Stromal cell of bone marrow (primary cell): ENCODE measurements around the gene VAC14.

Source experiments
- DNase-seq: peaks from one replicate; pipeline ENCODE4 v3.0.0-alpha.2; 2012; ENCODE audit warnings: low read depth

VAC14 gene

DNA sequence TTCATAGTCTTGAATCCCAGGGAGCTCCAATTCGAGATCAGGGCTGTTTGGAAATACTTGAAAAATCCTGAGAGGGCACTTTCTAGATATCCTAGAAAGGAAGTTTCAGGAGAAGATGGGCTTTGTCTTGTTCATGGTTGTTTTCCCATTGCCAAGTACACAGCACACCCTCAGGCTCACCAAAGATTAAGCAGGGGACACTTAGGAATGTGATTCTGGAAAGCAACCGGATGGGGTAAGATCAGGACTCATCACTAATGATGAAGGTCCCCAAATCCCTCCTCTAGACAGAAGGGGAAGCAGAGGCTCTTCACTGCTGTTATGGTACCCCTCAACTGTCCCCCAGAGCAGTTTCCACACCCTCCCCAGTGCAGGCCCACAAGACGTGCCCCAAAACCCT lies 40.7 kb downstream of the VAC14 start:
- no peak for DNase-seq

DNA sequence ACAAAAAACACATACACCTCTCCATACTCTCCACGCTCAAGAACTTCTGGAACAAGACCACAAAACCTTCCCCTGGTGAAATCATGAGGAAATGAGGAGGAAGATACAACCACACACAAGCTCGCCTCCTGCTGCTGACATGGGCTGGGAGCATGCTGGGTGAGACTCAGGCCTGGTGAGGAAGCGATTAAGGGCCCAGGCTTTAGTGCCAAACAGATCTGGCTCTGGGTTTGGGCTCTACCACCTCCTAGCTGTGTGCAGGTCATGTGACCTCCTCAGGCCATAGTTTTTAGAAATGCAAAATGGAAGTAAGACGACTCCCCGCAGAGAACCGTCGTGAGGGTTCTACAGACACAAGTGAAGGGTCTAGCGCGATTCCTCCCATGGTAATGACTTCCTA lies 41.3 kb downstream of the VAC14 start:
- no peak for DNase-seq

DNA sequence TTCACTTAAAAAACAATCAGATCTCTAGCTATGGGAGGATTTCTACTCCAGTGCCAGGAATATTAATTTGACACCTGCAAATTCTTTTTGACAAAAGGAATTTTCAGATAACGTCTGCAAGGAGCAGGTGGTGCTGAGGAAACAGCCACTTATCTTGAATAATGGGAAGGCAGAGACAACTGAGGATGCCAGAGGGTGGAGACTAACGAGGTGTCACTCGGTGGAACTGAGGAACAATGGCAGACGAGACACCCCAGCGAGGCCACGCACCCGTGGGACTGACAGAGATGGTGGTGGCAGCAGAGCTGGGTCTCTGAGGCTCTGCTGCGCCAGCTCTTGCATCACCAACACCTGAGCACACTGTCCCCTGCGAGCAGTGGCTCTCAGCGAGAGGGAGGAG lies 42.2 kb downstream of the VAC14 start:
- no peak for DNase-seq

DNA sequence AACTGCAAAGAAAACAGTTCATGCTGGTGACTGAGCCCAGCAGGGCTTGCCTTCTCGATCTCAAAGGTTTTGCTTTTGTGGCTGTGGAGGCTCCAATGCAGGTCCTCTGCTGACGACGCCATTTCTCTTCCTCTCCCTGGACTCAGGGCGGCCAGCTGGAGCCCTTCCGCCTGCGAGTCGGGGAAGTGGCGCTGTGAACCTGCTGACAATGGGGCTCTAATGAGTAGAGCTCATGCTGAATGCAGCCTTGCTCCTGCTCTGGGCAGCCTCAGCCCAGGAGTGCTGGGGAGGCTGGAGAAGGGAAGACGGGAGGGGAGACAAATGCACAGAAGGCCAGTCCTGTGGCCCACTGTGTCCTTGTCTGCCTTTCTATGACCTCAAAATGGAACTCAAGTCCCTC lies 43.8 kb downstream of the VAC14 start:
- DNase-seq = no peak

DNA sequence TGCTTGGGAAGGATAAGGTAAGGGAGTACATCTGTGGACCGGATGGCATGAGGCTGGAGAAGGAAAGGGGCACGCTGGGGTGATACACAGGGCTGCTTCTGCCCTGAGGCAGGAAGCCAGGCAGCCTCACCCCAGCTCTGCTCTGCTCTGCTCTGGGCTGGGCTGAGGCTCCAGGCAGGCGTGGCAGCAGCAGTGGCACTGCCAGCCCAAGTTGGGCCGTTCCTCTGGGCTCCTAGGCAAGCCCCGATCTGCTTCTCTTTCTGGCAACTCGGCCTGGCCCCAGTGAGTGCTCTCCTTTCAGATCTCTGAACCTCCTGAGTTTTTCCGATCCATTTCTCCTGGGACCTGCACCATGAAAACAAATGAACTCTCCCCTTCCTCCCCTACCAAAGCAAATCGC lies 44.9 kb downstream of the VAC14 start:
- no peak for DNase-seq

DNA sequence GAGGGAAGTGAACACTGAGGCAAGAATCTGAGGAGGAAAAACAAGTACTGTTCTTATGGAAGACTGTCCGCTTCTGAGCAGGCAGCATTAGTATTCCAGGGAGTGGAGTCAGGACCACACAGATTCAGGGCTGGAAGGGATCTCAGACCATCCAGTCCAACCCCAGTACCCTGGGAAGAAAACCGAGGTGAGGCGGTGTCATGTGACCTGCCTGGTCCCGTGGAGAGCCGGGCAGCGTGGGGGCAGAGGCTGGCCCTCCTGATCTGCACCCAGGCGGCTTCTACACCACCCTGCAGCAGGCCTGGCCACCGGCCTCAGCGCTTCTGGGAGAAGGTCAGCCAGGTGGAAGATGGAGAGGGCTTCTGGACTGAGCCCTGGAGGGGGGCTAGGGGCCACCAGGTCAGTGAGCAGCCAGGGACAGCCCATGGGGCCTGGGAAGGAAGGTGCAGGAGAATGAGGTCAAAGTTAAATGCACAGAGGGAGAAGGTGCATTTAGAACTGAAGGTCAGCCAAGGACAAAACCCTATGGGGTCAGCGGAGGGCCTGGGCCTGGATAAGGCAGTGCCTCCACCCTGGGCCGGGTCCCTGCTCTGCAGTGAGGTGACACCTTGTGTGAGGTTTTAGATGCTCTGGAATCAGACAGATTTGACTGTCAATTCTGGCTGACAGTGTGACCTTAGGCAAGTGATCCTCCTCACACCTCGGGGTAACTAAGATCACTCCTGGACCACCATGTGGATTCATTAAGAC lies 45.9 kb downstream of the VAC14 start:
- DNase-seq = no peak

DNA sequence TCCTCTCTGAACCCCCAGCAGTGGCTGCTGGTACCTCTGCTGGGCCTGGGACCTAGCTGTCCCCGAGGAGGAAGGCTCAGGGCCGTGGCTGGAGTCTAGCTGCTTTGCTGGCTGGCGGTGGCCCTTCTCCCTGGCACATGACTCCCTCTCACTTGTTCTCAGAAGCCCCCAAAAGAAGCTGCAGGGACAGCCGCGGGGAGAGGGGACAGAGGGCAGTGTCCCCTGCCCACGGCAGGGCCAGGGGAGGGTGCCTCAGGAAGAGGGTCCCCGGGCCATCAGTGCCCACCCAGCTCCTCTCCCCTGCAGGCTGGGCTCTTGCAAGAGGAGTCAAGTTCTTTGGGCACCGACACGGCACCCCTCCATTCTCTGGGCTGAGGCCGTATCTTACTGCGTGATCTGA lies 46.6 kb downstream of the VAC14 start:
- DNase-seq = no peak

DNA sequence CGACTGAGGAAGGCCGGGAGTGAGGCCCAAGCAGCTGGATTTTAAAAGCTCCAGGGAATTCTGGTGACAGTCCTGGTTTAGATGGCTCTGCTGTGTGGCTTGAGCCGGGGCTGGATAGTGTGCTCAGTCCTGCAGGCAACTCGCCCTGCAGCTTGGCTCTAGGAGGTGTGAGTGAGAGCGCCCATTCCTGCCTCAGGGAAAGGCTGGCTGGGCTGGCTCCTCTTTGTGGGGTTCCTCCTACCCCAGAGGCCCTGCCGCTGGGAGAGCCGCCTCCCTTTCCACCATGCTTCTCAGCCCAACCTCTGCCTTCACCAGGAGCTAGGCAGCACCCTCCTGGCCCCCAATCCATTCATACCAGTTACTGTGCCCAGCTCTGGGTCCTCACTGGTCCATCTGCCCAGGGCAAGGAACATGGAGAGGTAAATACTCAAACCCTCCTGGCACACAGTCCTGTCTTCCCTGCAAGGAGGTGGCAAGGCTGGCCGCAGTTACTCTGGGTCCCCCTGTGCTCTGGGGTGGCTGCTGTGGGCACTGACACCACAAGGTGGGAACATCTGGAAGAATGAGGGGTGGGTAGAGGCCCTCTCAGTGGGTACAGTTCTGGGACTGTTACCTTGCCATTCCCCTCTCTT lies 47.1 kb downstream of the VAC14 start:
- DNase-seq = no peak

DNA sequence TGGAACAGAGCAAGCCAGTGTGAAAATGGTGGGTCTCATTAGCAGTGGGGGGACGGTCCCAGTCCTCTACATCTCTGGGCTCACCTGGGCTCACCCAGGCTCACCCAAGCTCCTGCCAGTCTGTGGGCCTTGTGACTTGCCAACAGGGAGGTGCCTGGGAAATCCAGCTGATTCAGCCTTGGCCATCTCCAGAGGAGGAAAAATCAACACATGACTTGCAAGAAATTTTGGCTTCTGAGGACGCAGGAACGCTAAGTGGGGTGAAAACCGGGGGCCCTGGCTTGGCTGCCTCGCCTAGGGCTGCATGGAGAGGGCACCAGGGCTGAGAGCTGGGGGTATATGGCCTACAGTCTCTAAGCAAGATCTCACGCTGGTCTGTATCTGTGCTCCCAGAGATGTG lies 47.7 kb downstream of the VAC14 start:
- DNase-seq = peak; percentile 40

DNA sequence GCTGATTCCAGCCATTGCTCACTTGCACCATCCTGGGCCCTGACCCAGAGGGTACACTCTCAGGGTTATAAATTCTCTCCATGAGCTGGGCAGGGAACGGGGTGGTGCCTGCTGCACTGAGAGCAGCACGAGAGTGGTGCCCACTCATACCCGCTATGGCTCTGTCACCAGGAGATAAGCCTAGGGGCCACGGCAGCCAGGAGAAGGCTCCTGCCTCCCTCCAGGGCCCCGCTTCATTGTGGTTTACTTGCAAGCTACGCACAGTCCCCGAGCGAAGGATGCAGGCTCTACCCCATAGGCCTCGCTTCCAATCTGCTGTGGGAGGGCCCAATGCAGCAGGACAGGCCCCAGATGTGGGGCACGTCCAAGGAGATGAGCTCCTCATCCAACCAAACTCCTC lies 48.5 kb downstream of the VAC14 start:
- DNase-seq = no peak

DNA sequence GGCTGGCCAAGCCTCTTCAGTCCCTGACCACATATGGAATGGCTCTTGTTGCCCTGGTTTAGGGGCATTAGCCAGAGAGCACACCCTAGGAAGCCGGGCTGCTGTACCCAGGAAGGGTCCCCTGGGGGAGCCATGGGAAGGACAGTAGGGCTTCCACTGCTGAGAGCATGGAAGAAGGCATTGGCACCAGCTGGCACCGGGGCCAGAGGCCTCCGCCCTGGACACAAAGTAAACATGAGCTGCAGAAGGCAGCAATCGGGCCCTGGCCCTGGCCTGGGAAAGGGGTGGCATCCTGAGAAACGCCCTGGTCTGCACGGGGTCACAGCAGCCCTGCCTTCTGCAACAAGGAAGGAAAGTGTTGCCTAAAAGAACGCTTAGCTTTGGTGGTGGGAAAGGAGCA lies 49.4 kb downstream of the VAC14 start:
- DNase-seq = no peak

DNA sequence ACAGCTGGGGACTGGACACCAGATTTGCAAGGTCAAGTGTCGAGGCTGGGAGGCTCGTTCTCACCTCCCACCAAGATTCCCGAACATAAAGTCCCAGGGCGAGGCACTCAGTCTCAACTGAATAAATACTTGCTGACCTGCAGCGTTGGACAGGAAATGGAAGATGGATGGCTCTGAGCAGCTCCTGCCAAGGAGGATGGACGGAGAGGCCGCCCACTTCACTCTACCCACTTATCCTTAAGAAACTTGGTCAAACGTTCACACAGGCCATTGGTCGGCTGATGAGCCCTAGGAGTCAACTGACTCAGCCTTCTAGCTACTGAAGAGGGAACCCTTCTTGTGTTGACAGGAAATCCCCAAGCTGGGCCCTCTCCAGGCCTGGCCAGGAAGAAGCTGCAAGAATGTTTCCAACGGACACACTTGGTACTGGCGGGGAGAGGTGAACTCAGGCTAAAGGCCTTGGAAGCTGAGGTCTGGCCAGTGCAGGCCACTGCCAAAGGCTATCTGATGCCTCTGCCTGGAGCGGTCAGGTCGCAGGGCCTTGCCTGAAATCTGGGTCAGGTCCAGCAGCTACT lies 50.0 kb downstream of the VAC14 start:
- DNase-seq = peak; percentile 96

DNA sequence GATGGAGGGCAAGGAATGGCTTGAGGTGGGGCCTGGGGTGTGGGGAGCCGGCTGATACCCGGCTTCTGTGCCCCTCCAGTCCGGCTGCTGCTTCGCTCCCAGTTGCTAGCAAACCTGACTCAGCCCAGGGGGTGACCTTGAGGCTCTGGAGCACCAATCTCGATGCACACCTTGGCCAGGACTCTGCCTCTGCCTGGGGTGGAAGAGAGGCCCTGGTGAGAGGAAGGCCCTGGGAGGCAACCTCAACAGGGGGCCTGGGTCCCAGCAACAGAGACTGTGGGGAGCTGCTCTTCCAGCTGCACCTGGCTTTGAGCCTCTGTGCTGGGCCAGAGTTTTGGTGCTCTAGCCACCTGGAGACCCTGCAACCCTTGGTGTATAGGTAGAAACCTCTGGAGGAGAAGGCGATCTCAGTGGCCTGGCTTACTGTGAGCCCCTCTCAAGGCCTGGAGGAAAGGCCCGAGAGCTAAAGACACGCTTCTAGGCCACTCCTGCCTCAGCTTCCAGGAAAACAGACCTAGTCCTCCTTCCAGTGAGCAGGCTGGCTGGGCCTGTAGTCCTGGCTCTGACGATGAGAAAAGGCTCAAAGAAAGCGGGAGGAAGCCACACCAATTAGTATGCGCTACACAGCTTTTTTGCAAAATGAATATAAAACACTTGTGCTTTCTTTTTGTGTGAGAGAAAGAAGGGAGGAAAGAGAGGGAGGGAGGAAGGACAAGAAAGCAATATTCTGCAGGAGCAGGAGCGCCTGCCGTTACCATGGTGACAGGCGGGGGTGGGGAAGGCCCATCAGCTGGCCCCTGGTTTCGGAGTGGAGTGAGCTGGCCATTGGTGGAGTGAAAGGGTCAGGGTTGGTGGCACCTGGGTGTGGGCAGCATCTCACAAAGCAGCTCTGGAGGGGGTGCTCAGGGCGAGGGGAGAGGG lies 51.0 kb downstream of the VAC14 start:
- DNase-seq = no peak

DNA sequence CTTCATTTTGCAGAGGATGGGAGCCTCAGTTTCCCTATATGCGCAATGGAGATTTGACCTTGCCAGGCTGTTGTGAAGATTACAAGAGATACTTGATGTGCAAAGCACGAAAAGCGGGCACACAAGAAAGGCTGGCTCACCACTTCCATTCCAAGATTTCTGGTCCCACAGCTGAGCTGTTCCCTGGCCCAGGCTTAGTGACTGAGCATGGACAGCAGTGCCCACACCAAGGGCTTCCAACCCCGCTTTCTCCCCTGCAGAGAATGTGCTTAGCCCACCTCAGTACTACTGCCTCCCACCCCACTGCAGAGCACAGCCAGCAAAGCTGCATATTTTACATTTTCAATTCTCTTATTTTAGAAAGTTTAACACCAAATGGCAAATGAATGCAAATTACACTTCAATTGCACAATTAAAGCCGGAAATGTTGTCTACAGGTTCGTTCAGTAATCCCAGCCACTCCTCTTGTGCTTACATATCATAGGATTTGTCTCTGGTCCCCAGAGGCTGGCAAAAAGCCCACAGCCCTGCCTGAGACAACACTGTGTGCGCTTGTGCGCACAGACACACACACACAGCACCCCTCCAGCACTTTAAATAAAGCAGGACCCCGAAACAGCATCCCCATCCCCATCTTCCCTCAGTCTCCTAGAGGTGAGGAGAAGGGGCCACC lies 51.8 kb downstream of the VAC14 start:
- DNase-seq = no peak

DNA sequence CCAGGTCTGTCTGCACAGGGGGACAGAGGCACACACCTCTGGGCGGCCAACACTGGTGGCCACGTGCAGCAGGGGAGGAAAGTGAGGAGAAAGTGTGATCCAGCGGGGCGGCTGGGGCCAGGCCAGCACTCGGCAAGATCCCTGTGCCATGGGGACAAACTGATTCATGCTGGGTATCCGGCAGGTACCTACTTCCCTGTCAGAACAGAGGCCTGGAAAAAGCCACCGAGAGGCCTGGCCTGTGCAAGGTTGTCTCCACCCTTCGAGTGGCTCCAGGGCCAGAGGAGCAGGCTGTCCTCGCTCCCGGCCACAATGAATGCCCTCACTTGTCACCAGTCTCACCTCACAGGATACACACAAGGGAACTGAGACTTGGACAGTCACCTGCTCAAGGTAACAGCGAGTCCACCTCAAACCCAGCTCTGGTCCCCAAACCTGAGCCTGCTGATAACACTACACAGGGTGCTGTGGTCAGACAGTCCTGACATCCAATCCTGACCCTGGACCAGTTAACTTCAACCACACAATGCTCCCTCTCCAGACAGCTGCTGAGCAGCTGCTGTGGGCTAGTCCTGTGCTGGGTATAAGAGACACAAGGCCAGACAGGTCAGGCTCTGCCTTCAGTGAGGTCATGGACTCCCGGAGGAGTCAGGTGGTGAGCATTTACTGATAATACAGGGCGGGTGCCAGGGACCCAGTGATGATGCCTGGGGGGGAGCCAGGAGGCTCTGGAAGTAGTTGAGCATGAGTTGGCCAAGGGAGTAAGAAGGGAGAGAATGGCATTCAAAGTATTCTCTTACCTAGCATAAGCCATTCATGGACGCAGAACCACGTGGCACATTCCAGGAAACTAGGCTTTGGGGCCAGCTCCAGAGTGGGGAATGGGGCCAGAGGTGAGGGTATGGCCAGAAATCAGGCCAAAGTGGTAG lies 53.0 kb downstream of the VAC14 start:
- DNase-seq = no peak

DNA sequence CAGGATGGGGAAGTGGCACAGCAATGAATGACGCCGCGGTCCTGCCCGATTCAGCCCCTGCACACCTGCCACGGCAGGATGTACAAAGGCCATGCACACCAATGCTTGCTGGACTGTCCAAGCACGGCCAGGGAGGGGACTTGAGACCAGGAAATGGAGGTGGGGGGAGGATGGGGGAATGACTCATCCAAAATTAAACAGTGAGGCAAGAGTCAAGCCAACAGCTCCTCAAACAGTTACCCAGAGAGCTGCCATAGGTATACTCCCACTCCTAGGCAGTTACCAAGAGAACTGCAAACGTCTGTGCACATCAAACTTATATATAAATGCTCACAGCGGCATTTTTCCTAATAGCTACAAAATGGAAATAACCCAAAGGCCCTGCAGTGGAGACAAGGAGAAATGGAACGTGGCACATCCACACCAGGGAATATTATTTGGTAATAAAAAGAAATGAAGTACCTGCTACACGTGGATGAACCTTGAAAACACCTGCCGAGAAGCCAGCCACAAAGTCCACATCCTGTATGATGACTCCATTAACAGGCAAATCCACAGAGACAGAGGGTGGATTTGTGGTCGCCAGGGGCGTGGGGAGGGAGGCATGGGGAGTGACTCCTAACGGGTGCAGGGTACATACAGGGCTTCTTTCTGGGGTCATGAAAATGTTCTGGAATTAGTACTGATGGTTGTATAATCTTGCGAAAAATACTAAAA lies 54.1 kb downstream of the VAC14 start:
- DNase-seq = peak; percentile 91

DNA sequence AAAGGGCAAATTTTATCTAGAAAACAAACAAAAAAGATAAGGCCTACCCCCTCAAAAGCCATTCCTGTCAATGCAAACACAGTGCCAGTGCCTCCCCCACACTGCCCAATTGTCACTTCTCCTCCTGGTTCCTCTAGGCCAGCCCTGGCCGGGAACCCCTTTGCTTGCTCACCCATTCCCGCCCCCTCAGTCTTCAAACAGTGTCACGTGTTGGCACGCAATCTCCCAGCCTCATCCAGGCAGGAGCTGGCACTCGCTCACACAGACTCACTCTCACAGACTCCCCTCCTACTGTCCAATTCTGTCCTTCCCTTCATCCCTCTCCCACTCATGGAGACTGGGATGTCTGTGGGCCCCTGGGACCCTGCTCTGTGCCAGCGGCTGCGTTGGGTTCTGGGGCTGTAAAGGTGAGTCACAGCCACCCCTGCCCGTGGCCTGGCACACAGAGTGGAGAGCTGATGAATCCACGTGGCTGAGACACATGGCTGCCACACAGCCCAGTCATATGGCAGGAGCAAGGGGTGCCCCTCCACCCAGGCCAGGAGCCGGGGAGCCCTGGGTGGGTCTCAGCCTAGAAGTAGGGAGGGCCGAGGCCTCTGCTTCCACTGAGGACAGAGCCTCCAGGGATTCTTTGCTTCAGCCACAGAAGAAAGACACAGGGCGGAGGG lies 54.8 kb downstream of the VAC14 start:
- peak; percentile 90 for DNase-seq

DNA sequence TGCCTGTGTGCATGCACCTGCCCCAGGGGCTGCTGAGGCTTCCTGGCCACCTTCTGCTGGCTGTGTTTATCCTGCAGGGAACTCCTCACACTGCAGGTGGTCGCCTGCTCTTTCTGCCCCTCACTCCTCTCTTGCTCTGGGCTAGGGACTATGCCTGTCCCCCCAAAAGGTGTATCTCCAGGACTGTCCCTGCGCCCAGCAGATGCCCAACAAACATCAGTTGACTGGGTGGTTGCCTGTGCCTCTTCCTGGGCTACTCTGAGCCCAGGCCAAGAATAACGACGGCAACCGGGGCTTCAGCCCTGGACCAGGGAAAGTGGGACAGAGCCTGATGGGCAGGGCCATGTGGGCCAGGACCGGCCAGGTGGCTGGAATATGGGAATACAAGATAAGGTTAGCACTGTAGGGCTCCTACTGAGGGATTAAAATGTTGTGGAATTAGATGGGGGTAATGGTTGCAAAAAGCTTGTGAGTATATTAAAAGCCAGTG lies 55.4 kb downstream of the VAC14 start:
- DNase-seq = no peak

DNA sequence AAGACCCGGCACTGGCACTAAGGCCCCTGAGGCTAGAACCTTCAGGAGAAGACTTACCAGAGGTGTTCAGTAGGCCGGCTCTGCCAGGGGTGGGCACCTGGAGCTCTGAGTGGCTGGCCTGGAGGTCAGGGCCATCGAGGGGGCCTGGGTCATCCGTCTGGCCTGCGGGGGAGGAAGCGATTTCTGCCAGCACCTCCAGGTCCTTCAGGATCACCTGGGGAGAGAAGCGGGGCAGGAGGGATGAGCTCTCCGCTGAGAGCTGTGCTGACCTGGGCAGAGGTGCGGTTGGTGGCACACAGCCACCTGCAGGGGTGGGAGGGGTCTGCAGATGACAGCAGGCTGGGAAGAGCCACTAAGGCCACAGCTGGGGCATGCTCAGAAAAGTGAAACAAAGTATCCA lies 56.6 kb downstream of the VAC14 start:
- no peak for DNase-seq

DNA sequence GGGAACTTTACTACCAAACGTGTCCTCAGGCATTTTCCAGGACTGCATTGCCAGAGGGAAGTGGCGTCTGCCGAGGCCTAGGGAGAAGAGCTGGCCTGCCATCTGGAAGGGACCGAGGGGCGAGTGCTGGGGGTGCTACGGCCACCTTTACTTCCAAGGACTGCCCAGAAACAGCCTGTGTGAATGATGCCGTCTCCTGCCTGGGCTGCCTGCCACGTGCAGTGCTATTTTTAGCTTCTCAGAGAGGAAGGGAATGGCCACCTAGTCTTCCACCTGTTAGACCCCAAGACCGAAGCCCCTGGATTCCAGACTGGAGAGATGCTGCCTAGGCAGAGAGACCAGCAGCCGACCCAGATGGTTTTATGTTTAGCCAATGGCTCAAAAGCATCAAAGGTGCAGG lies 57.2 kb downstream of the VAC14 start:
- DNase-seq = no peak
